GM23248 (cell line): Measurements from ENCODE around the gene XXYLT1. TPM values are rescaled to one million over a fixed set of nuclear protein-coding genes. Genes with fewer than 3 reads are reported as not detected.

Experiments used
- DNase-seq: peaks from one replicate; pipeline ENCODE4 v3.0.0-alpha.2; 2015
- H2AFZ ChIP-seq: fragments of 200-600 bp; sonication (generic); 2 replicates; pipeline ENCODE4 v1.6.1; 2016; ENCODE audit warnings: antibody characterized with exemption
- H3F3A ChIP-seq: fragments of 200-600 bp; sonication (generic); 2 replicates; pipeline ENCODE4 v1.6.1; 2016; ENCODE audit warnings: mild to moderate bottlenecking, antibody characterized with exemption, mixed run types; ENCODE audit not compliant: insufficient read depth
- H3K27ac ChIP-seq: fragments of 200-600 bp; sonication (generic); 2 replicates; pipeline ENCODE4 v1.5.1; 2016; ENCODE audit warnings: mild to moderate bottlenecking
- H3K27me3 ChIP-seq: fragments of 200-600 bp; sonication (generic); replicated peaks from 2 replicates; pipeline ENCODE4 v1.6.1; 2016; ENCODE audit warnings: mild to moderate bottlenecking; ENCODE audit not compliant: insufficient read depth
- H3K36me3 ChIP-seq: fragments of 200-600 bp; sonication (generic); 2 replicates; pipeline ENCODE4 v1.6.1; 2016; ENCODE audit warnings: low read depth, mild to moderate bottlenecking
- H3K4me1 ChIP-seq: fragments of 200-600 bp; sonication (generic); 2 replicates; pipeline ENCODE4 v1.6.1; 2016; ENCODE audit warnings: mild to moderate bottlenecking; ENCODE audit not compliant: insufficient read depth
- H3K4me2 ChIP-seq: fragments of 200-600 bp; sonication (generic); one replicate; pipeline ENCODE4 v1.6.1; 2016; ENCODE audit warnings: mild to moderate bottlenecking; ENCODE audit not compliant: unreplicated experiment
- H3K4me3 ChIP-seq: fragments of 200-600 bp; sonication (generic); 2 replicates; pipeline ENCODE4 v1.5.1; 2016; ENCODE audit warnings: mild to moderate bottlenecking
- H3K79me2 ChIP-seq: fragments of 200-600 bp; sonication (generic); 2 replicates; pipeline ENCODE4 v1.6.1; 2016; ENCODE audit warnings: mild to moderate bottlenecking; ENCODE audit not compliant: insufficient read depth
- H3K9ac ChIP-seq: fragments of 200-600 bp; sonication (generic); 2 replicates; pipeline ENCODE4 v1.6.1; 2016; ENCODE audit warnings: mild to moderate bottlenecking
- H3K9me2 ChIP-seq: fragments of 200-600 bp; sonication (generic); 2 replicates; pipeline ENCODE4 v1.6.1; 2016; ENCODE audit warnings: mixed run types, mild to moderate bottlenecking, moderate library complexity; ENCODE audit not compliant: insufficient read depth
- H3K9me3 ChIP-seq: fragments of 200-600 bp; sonication (generic); one replicate; pipeline ENCODE4 v1.6.1; 2017; ENCODE audit warnings: low read depth
- H4K20me1 ChIP-seq: fragments of 200-600 bp; sonication (generic); 2 replicates; pipeline ENCODE4 v1.6.0; 2016; ENCODE audit not compliant: insufficient read depth
- EZH2 ChIP-seq: fragments of 200-600 bp; sonication (generic); IDR thresholded peaks from 2 replicates; pipeline ENCODE4 v1.6.1; 2018; ENCODE audit warnings: antibody characterized with exemption, mild to moderate bottlenecking; ENCODE audit not compliant: insufficient read depth, poor library complexity, severe bottlenecking
- EZH2phosphoT487 ChIP-seq: fragments of 200-600 bp; sonication (generic); IDR thresholded peaks from 2 replicates; pipeline ENCODE4 v1.6.1; 2018; ENCODE audit warnings: antibody characterized with exemption, moderate library complexity, mild to moderate bottlenecking, low read depth; ENCODE audit not compliant: insufficient read depth
- WGBS, 2 experiments: methylation state at CpG; one replicate each; pipeline ENCODE4 v1.1.6; 2015 to 2017; ENCODE audit warnings: low lambda C conversion rate in 2 of 2, low coverage in 1 of 2; ENCODE audit errors: missing lambda C conversion rate in 2 of 2; 5-methylcytosine and 5-hydroxymethylcytosine counted together
- in situ Hi-C: fragments of 300-500 bp; cut with MboI; formaldehyde crosslinking; loops from 2 replicates; pipeline ENCODE4 v1.15.0; 2020
- polyA plus RNA-seq: library from polyadenylated mRNA; unstranded; fragments of >200 nt; fragmentation: Nextera tagmentation; extraction: Ambion mirVana; gene quantifications from 2 replicates; pipeline ENCODE4 v1.2.1, GENCODE V29; 2016
- total RNA-seq: library from RNA; depleted of rRNA; stranded (reverse); fragments of >200 nt; shearing (Covaris generic); gene quantifications from 2 replicates; pipeline ENCODE4 v1.2.3, GENCODE V29; 2014

The XXYLT1 gene
- total and polyA plus RNA-seq, 2 experiments from 2014 or later = 22.8 to 44.7 TPM

DNA sequence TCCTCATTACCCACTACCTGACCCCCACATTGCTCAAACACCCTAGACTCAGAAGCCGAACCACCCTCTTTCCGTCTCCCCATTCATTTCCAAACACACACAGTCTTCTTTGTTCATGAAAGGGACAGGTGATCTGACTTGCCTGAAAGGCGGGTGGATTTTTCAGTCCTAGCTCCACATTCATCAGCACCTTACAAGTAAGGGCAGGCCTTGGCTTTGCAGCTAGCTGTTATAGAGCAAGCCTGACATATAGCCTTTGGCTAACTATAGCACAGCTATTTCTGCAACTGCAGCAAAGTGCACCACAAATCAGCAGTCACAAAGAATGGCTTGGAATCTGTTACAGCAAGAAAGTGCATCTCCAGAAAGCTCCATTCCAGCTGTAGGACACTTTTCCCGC is 139.8 kb downstream of the XXYLT1 start:
- H3K27ac ChIP-seq = no peak overlapping the region
- no peak for TF ChIP-seq EZH2
- TF ChIP-seq EZH2phosphoT487 = no peak
- no peaks in the 10 kb centered on the region for H3F3A ChIP-seq
- no peak overlapping the region for H3K9ac ChIP-seq
- H3K27me3 ChIP-seq = no peaks in the 10 kb centered on the region
- in situ Hi-C loops = loop anchor here (10.0 kb wide), 1 partner anchor 124 kb away; no protein-coding TSS in a partner anchor
- no peak overlapping the region for H3K4me2 ChIP-seq
- 0 out of 2 replicates have a peak, but pooled peaks cover 6% of the 10 kb centered on the region for H3K4me1 ChIP-seq
- no peaks in the 10 kb centered on the region for H3K36me3 ChIP-seq
- H3K4me3 ChIP-seq = no peak overlapping the region
- H3K79me2 ChIP-seq = no peaks in the 10 kb centered on the region
- H2AFZ ChIP-seq = no peak overlapping the region
- no peaks in the 10 kb centered on the region for H4K20me1 ChIP-seq
- DNase-seq = no peak
- H3K9me2 ChIP-seq = no peaks in the 10 kb centered on the region
- no peaks in the 10 kb centered on the region for H3K9me3 ChIP-seq
- WGBS, 2 experiments = 98% methylated on average over 4 of the region's 4 CpGs

DNA sequence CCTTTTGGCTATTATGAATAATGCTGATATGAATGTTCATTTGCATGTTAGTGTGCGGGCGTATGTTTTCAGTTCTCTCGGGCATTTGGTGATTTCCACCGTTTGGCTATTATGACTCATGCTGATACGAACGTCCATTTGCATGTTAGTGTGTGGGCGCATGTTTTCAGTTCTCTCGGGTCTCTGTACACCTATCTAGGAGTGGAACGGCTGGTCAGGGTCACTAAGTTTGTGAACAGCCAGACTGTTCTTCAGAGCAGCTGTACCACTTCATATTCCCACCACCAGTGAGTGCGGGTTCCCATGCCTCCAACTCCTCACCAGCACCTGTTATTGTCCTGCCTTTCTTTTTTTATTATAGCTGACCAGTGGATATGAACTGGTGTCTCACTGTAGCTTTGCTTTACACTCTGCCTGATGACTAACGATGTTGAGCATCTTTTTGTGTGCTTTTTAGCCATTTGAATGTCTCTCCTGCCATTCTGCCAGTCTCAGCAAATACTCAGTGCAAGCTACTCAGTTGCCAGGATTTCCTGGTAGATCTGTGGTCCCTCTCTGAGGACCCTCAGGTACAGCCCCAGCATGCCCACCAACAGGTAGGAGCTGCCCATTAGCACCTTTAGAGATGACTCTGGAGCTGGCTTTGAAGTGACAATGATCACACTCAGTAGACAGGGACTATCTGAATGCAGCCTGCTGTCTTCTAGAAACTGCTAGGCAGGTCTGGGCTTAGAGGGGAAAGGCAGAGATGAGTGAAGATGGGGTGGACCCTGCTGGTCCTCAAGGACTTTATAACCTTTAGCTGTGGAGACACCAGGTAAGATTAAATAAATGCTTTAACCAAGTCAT is 141.1 kb downstream of the XXYLT1 start:
- H3K9me3 ChIP-seq = no peaks in the 10 kb centered on the region
- in situ Hi-C loops = loop anchor here (10.0 kb wide), 1 partner anchor 125 kb away; no protein-coding TSS in a partner anchor
- no peaks in the 10 kb centered on the region for H3K9me2 ChIP-seq
- H3K27me3 ChIP-seq = no peaks in the 10 kb centered on the region
- no peaks in the 10 kb centered on the region for H3K79me2 ChIP-seq
- no peak overlapping the region for H3K4me3 ChIP-seq
- H3K36me3 ChIP-seq = no peaks in the 10 kb centered on the region
- no peak overlapping the region for H3K27ac ChIP-seq
- no peak overlapping the region for H2AFZ ChIP-seq
- H3K4me2 ChIP-seq = no peak overlapping the region
- no peak overlapping the region for H3K9ac ChIP-seq
- no peak for TF ChIP-seq EZH2
- no peak for TF ChIP-seq EZH2phosphoT487
- no peak for DNase-seq
- H3F3A ChIP-seq = no peaks in the 10 kb centered on the region
- no peaks in the 10 kb centered on the region for H4K20me1 ChIP-seq
- H3K4me1 ChIP-seq = 0 out of 2 replicates have a peak, but pooled peaks cover 6% of the 10 kb centered on the region
- WGBS, 2 experiments = 71 to 75% methylated on average over 11 of the region's 11 CpGs

DNA sequence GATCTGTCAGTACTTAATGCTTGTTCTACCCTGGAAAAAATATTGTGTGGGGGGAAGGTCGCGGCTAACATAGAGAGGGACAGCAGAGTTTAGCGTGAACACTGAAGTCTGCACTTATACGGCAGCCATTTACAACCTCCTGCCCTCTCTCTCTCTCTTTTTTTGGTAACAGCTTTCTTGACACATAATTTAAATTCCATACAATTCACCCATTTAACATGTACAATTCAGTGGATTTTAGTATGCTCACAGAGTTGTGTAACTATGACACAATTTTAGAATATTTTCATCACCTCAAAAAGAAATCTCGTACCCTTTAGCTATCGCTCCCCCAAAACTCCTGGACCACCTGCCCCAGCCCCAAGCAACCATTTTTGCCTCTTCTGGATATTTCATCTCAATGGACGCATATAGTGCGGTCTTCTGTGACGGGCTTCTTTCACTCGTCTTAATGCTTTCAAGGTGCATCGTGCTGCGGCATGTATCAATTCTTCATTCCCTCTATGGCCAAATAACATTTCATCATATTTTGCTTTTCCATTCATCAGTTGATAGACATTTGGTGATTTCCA is 141.8 kb downstream of the XXYLT1 start:
- TF ChIP-seq EZH2phosphoT487 (no peak), EZH2 (no peak)
- Histone ChIP-seq H3K9ac (no peak overlapping the region), H3K27ac (no peak overlapping the region), H3K27me3 (no peaks in the 10 kb centered on the region), H3K4me3 (no peak overlapping the region), H3F3A (no peaks in the 10 kb centered on the region), H3K9me3 (no peaks in the 10 kb centered on the region), H3K36me3 (no peaks in the 10 kb centered on the region), H3K4me2 (no peak overlapping the region), H2AFZ (no peak overlapping the region), H3K9me2 (no peaks in the 10 kb centered on the region), H4K20me1 (no peaks in the 10 kb centered on the region), H3K79me2 (no peaks in the 10 kb centered on the region), H3K4me1 (0 out of 2 replicates have a peak, but pooled peaks cover 6% of the 10 kb centered on the region)
- no peak for DNase-seq
- in situ Hi-C loops = no loop called here
- WGBS, 2 experiments = 96 to 98% methylated on average over 12 of the region's 12 CpGs

DNA sequence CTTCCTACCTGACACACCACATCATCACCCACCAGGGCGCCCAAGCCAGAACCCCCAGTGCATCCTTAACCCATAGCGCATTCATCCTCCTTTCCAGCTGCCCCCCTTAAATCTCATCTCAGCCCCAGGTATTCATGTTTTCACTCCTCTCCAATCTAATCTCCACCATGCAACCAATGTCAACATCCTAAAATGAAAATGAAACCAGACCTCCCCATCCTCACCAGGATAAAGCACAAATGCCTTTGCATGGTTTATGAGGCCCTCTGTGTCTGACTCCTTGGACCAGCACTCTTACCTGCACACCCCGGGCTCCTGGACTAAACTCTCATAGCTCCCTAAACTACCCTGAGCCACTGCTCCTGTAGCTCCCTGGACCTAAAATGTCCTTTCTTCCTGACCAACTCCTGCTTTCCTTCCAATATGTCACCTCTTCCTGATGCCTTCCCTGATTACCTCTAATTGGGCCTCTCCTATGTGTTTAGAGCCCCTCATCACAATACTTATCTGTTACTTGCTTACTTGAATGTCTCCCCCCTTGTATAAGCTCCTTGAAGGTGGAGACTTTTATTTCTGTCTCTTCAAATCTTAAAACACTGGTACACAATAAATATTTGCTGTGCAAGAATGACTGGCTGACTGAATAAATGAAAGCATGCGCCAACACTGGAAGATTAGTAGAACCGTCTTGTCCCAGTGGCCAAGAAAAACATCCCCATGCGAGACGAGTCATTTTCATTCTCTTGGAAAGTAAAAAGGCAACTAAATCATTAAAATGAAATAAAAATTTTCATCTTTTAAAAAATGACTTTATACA is 142.5 kb downstream of the XXYLT1 start:
- Histone ChIP-seq H3F3A (no peaks in the 10 kb centered on the region), H3K9me2 (no peaks in the 10 kb centered on the region), H3K9ac (no peak overlapping the region), H4K20me1 (no peaks in the 10 kb centered on the region), H3K79me2 (no peaks in the 10 kb centered on the region), H3K36me3 (no peaks in the 10 kb centered on the region), H3K4me2 (no peak overlapping the region), H3K4me1 (0 out of 2 replicates have a peak, but pooled peaks cover 6% of the 10 kb centered on the region), H3K4me3 (no peak overlapping the region), H3K9me3 (no peaks in the 10 kb centered on the region), H3K27me3 (no peaks in the 10 kb centered on the region), H2AFZ (no peak overlapping the region), H3K27ac (no peak overlapping the region)
- TF ChIP-seq EZH2phosphoT487 (no peak), EZH2 (no peak)
- peak; percentile 38 for DNase-seq
- 82 to 86% methylated on average over 7 of the region's 7 CpGs for WGBS, 2 experiments
- in situ Hi-C loops = no loop called here
